Measurements from ENCODE around the gene SPON1.

Gene SPON1

DNA sequence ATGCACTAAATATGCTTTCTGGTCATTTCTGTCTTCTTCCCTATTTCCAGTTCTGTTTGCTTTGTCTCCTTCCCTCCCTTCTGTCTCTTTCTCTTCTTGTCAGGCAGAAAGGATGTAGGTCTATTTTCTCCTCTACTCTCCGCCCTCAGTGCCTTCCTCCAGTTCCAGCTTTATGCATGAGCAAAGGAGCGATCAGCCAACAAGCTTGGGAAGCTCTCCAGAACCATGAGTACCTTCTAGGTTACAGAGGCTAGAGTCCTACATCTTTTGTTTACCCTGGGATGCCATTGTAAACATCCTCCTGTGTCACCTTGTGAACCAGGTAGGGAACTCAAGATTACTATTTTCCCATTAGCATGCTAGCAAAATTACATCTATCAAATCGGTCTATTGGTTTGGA lies 7.9 kb upstream of the SPON1 start:
- DNase-seq (ENCODE audit: low spot score), result no peak
- peaks cover 43% of the 10 kb centered on the region for H3K27me3 Mint-ChIP-seq (ENCODE audit: low read depth)
- no peaks in the 10 kb centered on the region for H3K36me3 Mint-ChIP-seq (ENCODE audit: low read depth)
- no peaks in the 10 kb centered on the region for H3K4me1 Mint-ChIP-seq (ENCODE audit: low read depth)
- no peak overlapping the region for H3K27ac Mint-ChIP-seq
- H3K4me3 Mint-ChIP-seq, result no peak overlapping the region
- H3K9me3 Mint-ChIP-seq, result no peaks in the 10 kb centered on the region

DNA sequence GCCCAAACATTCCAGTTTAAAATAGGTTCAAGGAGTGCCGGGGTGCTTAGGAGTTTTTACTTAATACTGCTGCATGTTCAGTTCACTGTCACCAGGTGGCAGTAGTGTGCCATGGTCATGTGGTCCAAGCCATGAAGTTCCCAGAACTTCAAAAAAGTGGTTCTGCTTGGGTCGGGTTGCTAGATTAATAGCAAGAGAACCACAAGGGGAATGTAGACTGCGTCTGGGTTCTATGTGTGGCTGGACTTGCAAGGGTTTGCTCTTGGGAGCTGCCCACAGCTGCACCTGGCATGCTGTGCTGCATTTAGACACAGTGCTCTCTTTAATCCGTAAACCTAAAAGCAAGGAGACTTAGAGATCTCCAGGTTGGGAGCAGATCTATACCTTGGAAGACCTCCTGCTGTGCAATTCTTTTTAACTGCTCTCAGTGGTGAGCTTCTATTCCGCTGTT lies 6.5 kb upstream of the SPON1 start:
- H3K27ac Mint-ChIP-seq, result no peak overlapping the region
- H3K4me3 Mint-ChIP-seq, result no peak overlapping the region
- H3K4me1 Mint-ChIP-seq (ENCODE audit: low read depth), result no peaks in the 10 kb centered on the region
- H3K36me3 Mint-ChIP-seq (ENCODE audit: low read depth), result no peaks in the 10 kb centered on the region
- peaks cover 44% of the 10 kb centered on the region for H3K27me3 Mint-ChIP-seq (ENCODE audit: low read depth)
- DNase-seq (ENCODE audit: low spot score), result no peak
- no peaks in the 10 kb centered on the region for H3K9me3 Mint-ChIP-seq

DNA sequence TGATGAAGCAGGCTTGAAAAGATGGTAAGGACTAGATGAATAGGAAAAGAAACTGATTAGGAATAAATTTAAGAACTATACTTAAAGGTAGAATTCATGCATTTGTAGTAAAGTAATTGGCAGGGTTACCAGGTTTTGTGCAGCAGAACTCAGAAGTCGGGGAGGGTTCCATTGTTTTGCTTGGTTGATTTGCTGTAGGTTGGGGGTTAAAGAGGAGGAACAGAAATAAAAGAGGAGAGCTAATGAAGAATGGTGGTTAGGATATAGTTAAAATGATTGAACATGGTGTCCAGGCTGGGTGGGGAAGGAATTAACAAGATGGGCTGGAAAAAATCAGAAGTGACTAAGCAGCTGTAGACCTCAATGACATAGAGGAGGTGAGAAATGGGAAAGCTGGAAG lies 5.5 kb upstream of the SPON1 start:
- H3K4me1 Mint-ChIP-seq (ENCODE audit: low read depth), result no peaks in the 10 kb centered on the region

DNA sequence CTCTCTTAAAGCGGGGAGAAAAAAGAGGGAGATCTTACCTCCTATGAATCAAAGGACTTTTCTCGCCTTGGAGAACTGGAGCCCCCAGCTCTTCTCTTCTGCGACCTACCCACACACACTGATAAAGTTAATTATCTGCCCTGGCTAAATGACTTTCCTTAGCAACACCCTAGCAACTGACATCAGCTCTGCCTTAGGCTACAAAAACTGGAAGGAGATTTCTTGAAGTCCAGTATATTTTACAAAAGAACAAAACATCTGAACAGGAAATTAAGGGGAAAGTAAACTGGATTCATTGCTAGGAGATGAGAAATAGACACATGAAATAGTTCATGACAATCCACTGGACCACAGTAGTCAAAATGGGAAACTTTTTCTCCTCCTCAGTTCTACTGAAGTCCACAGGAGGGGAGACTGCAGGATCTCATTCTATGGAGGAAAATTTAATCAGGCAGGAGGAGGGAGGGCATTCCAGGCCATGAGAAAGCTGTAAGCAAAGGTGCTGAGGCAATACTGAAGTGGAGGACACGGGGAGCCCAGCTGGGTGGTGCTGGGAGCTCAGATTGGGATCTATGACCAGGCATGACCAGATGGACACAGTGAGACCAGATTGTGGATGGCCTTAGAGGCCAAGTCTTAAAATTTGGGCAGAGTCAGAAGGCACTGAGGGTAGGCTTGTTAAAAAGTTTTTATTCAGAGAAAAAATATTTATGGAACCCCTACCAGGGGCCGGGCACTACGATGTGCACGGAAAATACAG lies 3.7 kb upstream of the SPON1 start:
- no peak overlapping the region for H3K4me3 Mint-ChIP-seq
- no peak for DNase-seq (ENCODE audit: low spot score)
- H3K9me3 Mint-ChIP-seq, result no peaks in the 10 kb centered on the region
- H3K27ac Mint-ChIP-seq, result no peak overlapping the region
- H3K4me1 Mint-ChIP-seq (ENCODE audit: low read depth), result no peaks in the 10 kb centered on the region
- H3K36me3 Mint-ChIP-seq (ENCODE audit: low read depth), result no peaks in the 10 kb centered on the region
- peaks cover 46% of the 10 kb centered on the region for H3K27me3 Mint-ChIP-seq (ENCODE audit: low read depth)

More for the DNA sequence above, 5.5 kb upstream of the SPON1 start:
- no peaks in the 10 kb centered on the region for H3K36me3 Mint-ChIP-seq (ENCODE audit: low read depth)
- H3K27ac Mint-ChIP-seq, result no peak overlapping the region
- no peaks in the 10 kb centered on the region for H3K9me3 Mint-ChIP-seq
- no peak overlapping the region for H3K4me3 Mint-ChIP-seq
- no peak for DNase-seq (ENCODE audit: low spot score)
- peaks cover 46% of the 10 kb centered on the region for H3K27me3 Mint-ChIP-seq (ENCODE audit: low read depth)

DNA sequence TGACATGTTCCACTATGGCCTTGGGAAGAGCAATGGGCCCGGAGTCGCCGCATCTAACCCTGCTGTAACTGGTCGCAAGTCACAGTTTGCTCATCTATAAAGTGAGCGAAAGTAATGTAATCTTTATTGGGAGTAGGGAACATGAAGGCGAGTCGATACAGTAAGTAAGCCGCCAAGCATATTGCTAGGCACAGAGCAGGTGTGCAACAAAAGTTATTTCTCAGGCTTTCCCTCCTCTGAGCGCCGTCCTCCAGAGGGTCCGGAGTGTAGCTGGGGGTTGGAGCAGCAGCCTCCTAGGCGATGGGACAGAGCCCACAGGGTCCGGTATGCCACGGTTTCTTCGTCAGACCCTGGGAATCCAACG lies 343 bp upstream of the SPON1 start:
- peak overlapping the region; percentile 15 for H3K4me3 Mint-ChIP-seq
- peaks cover 5% of the 10 kb centered on the region for H3K4me1 Mint-ChIP-seq (ENCODE audit: low read depth)
- no peak for DNase-seq (ENCODE audit: low spot score)
- peaks cover 78% of the 10 kb centered on the region for H3K27me3 Mint-ChIP-seq (ENCODE audit: low read depth)
- no peaks in the 10 kb centered on the region for H3K9me3 Mint-ChIP-seq
- no peak overlapping the region for H3K27ac Mint-ChIP-seq
- H3K36me3 Mint-ChIP-seq (ENCODE audit: low read depth), result no peaks in the 10 kb centered on the region

DNA sequence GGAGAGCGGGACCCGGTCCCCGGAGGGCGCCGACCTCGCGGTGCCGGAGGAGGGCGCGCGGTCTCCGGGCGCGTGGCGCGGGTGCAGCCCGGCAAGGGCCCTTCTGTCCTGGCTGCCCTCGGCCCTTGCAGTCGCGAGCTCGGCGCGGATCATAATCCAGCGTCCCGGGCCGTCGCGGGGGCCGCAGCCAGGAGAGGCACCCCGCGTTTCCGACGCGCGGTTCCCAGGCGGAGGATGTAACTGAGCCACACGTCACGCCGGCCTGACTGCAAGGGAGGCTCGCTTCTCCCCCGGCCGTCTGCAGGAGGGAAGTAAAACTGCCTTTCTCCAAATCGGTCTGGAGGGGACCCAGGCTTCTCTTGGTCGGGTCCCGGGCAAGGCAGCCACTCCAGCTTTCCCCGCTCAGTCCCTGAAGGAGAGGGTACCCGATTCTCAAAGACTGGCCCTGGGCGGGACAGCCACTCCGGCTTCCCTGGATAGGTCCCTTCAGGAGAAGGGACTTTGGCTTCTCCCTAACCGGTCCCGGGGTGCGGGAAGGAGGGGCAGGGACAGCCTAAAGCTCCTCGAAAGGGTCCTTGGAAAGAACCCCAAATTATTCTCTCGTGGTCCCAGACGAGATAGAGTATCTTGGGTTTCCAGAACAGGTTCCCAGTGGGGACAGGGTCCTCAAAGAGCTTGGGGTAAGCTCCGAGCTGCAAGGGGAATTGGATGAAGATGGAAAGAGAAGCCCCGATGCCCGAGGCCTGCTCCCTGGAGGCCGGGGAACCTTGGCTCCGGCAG lies 836 bp downstream of the SPON1 start:
- Mint-ChIP-seq H3K36me3 (ENCODE audit: low read depth) (no peaks in the 10 kb centered on the region), H3K9me3 (no peaks in the 10 kb centered on the region), H3K27ac (no peak overlapping the region), H3K4me3 (peak overlapping the region; percentile 58), H3K27me3 (ENCODE audit: low read depth) (peaks cover 89% of the 10 kb centered on the region), H3K4me1 (ENCODE audit: low read depth) (peaks cover 5% of the 10 kb centered on the region)
- DNase-seq (ENCODE audit: low spot score), result no peak

DNA sequence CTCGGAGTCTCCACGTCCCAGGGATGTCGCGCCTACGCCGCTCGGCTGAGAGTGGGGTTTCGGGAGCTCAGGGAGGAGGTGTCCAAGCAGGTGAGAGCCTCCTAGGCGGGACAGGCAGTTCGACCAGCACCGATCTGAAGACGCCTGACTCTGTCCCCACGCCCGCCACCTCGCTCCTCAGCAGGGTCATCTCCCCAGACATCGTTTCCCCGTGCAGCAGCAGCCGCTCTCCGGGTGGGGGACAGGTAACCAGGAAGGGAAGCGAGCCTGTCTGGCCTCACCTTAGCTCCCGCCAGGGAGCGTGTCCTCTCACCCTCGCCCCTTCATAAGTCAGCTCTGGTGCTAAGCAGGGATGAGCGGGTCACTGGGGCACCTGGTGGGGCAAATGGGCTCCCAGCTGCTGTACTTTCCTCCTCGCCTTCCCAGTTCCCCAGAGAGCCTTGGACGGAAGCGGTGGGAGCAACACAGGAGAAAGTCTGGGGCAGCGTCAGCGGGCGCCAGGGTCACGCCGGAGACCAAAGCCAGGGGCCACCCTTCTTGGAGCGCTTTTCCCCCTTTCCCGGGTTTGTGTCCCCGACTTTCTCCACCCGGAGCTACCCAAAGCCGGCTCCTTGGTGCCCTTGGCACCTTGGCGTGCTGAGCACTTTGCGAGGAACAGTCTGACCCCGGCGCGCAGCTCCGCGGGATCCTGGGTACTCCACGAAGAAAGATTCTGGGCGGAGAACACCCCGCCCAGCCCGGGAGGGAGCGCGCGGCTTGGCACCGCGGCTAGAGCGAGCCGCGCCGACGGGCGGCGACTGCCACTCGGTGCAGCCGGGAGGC lies 1.6 kb downstream of the SPON1 start:
- DNase-seq (ENCODE audit: low spot score), result no peak
- Mint-ChIP-seq H3K4me3 (peak overlapping the region; percentile 58), H3K27me3 (ENCODE audit: low read depth) (peaks cover 82% of the 10 kb centered on the region), H3K36me3 (ENCODE audit: low read depth) (no peaks in the 10 kb centered on the region), H3K4me1 (ENCODE audit: low read depth) (peaks cover 6% of the 10 kb centered on the region), H3K9me3 (no peaks in the 10 kb centered on the region), H3K27ac (no peak overlapping the region)

DNA sequence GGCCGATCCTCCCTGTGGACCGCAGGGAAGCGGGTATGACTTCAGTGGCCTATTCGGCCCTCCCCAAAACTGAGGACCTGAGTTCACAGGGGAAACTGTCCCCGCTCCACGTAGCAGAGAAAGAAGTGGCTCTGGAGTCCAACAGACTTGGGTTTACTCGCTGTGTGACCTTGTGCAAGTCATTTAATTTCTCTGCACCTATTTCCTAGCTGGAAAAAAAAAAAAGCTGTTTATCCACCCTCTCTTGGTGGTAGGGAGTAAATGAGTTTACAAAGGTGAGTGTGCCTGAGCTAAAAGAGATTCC lies 2.2 kb downstream of the SPON1 start:
- no peaks in the 10 kb centered on the region for H3K36me3 Mint-ChIP-seq (ENCODE audit: low read depth)
- H3K9me3 Mint-ChIP-seq, result no peaks in the 10 kb centered on the region
- peaks cover 77% of the 10 kb centered on the region for H3K27me3 Mint-ChIP-seq (ENCODE audit: low read depth)
- DNase-seq (ENCODE audit: low spot score), result no peak
- peaks cover 9% of the 10 kb centered on the region for H3K4me1 Mint-ChIP-seq (ENCODE audit: low read depth)
- no peak overlapping the region for H3K4me3 Mint-ChIP-seq
- no peak overlapping the region for H3K27ac Mint-ChIP-seq

DNA sequence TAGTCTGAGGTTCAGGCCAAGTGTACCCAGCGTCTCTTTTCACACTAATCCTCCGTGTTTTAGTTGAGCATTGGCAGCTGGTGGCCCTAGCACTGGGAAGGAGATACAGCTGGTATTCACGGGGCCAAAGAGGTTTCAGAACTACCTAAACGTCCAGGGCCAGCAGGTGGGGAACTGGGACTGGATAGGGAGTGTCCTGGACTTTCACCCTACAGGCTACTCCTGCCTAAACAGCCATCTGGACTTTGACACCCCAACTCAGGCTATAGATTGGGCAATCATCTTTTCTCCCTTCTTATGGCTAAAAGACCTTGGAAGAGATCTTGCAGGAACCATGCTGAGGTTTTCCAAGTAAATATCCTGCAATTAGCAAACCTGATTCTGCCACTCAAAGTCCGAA lies 2.8 kb downstream of the SPON1 start:
- Mint-ChIP-seq H3K4me1 (ENCODE audit: low read depth) (peaks cover 9% of the 10 kb centered on the region), H3K27me3 (ENCODE audit: low read depth) (peaks cover 71% of the 10 kb centered on the region), H3K36me3 (ENCODE audit: low read depth) (no peaks in the 10 kb centered on the region), H3K9me3 (no peaks in the 10 kb centered on the region), H3K4me3 (no peak overlapping the region), H3K27ac (no peak overlapping the region)
- DNase-seq (ENCODE audit: low spot score), result no peak

DNA sequence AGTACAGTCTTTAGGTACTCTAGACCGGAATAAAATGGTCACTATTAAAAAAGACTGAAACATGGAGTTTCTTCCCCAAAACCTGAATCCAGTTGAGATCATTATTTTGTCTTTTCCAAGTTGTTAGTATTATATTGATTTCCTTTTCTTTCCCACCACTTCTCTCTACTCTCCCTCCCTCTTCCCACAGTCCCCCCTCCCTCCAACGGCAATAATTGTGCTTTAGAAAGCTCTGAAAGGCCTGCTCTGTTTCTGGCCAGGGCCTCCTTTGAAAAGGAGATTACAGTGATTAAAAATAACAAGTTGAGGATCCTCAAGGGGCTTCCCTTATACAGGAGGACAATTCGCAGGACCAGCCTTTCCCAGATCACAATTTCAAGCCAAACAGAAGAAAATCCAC lies 3.5 kb downstream of the SPON1 start:
- no peaks in the 10 kb centered on the region for H3K36me3 Mint-ChIP-seq (ENCODE audit: low read depth)
- H3K4me1 Mint-ChIP-seq (ENCODE audit: low read depth), result peaks cover 13% of the 10 kb centered on the region
- H3K27ac Mint-ChIP-seq, result no peak overlapping the region
- peaks cover 65% of the 10 kb centered on the region for H3K27me3 Mint-ChIP-seq (ENCODE audit: low read depth)
- no peak overlapping the region for H3K4me3 Mint-ChIP-seq
- no peak for DNase-seq (ENCODE audit: low spot score)
- no peaks in the 10 kb centered on the region for H3K9me3 Mint-ChIP-seq

DNA sequence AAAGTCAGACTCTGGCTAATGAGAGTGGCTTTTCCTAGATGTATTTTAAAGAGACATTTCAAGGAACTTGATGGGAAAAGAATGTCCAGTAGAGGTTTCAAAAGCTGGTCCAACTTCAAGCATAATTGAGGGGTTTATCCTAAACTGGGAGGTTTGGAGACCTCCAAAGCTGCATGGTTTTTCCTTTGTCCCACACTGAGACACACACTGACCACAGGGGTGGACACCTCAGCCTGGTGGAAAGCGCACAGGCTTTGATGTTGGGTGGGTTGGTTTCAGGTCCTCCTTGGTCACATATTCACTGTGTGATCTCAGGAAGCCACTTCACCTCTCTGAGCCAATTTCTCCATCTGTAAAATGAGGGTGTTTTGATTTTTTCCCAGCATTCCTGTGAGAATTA lies 4.0 kb downstream of the SPON1 start:
- H3K27ac Mint-ChIP-seq, result no peak overlapping the region
- H3K4me1 Mint-ChIP-seq (ENCODE audit: low read depth), result peaks cover 14% of the 10 kb centered on the region
- no peak overlapping the region for H3K4me3 Mint-ChIP-seq
- peaks cover 61% of the 10 kb centered on the region for H3K27me3 Mint-ChIP-seq (ENCODE audit: low read depth)
- H3K9me3 Mint-ChIP-seq, result no peaks in the 10 kb centered on the region
- DNase-seq (ENCODE audit: low spot score), result no peak
- H3K36me3 Mint-ChIP-seq (ENCODE audit: low read depth), result no peaks in the 10 kb centered on the region

DNA sequence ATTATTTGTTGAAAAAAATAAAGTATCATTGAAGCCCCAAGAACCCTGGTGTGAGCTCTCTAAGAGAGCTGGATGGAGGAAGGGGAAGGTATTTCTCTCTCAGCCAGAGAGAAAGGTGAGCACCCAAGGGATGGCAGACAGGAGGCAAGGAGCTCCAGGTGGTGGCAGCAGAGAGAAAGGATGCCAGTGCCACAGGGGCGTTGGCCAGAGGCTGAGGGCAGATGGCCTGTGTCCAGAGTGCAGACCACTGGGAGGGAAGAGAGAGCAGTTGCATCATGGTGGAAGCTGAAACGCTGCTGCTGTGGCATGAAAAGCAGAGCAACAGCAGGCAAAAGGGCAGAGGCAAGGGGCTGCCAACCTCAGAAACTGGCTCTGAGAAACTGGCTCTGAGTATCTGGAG lies 8.5 kb downstream of the SPON1 start:
- Mint-ChIP-seq H3K27ac (no peak overlapping the region), H3K36me3 (ENCODE audit: low read depth) (no peaks in the 10 kb centered on the region)

DNA sequence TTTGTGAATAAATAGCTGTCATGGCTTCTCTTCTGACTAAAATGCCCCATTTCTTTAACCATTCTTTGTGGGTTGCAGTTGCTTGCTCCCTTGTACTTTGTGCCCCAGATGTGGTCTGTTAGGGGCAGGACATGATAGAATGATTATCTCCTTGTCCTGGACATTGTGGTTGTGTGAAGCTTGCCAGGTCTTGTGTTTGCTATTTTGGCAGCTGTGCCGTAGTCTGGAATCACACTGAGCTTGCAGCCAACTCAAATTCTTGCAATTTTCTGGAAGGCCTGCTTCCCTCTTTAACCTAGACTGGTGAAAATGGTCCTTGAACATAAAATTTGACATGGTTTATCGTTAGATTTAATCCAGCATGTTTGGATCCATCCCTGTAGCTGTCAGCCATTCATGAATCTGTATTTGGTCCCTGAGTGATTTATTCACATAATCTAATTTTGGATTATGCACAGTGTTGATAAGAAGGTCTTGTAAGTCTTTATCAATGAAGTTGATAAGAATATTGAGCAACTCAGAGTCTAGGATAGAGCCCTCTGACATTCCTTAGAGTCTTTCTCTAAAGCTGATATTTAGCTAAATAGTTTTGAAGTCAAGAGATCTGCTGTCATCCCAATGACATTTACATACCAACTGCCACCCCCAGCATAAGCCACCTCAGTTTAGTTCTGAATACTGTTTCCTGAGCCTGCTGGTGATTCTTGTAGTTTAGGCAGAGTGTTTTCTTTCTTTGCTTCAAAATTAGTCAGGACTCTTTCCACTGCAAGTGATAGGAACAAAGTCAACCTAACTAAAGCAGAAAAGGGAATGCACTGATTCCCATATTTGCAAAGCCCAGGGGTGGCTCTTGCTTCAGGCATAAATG lies 9.8 kb downstream of the SPON1 start:
- Mint-ChIP-seq H3K4me1 (ENCODE audit: low read depth) (peaks cover 14% of the 10 kb centered on the region), H3K27ac (no peak overlapping the region), H3K4me3 (no peak overlapping the region), H3K27me3 (ENCODE audit: low read depth) (peaks cover 23% of the 10 kb centered on the region), H3K9me3 (no peaks in the 10 kb centered on the region), H3K36me3 (ENCODE audit: low read depth) (no peaks in the 10 kb centered on the region)
- DNase-seq (ENCODE audit: low spot score), result peak; percentile 16

More for the DNA sequence above, 8.5 kb downstream of the SPON1 start:
- H3K4me1 Mint-ChIP-seq (ENCODE audit: low read depth), result peaks cover 14% of the 10 kb centered on the region
- peaks cover 28% of the 10 kb centered on the region for H3K27me3 Mint-ChIP-seq (ENCODE audit: low read depth)
- no peak for DNase-seq (ENCODE audit: low spot score)
- H3K9me3 Mint-ChIP-seq, result no peaks in the 10 kb centered on the region
- no peak overlapping the region for H3K4me3 Mint-ChIP-seq

All from T-helper 2 cell treated with Interferon-gamma antibody and Interleukin-4, amounts not matched to agents 5 μg/mL and 100 μg/mL, for 36 hours (primary cell).